ENCODE measurements around the gene SENP8. TPM values are rescaled to one million over a fixed set of nuclear protein-coding genes. Genes with fewer than 3 reads are reported as not detected.
A peak's percentile ranks its signal among the peaks of the same experiment; 100 is the strongest.
"Not testable (repeated sequence)": the region's sequence is repeated elsewhere in the genome, so short reads cannot be mapped to it uniquely, and the experiment has no call there.

Gene SENP8
- polyA plus RNA-seq, 4 donors, result 6.4 to 7.6 (median 6.9) TPM

DNA sequence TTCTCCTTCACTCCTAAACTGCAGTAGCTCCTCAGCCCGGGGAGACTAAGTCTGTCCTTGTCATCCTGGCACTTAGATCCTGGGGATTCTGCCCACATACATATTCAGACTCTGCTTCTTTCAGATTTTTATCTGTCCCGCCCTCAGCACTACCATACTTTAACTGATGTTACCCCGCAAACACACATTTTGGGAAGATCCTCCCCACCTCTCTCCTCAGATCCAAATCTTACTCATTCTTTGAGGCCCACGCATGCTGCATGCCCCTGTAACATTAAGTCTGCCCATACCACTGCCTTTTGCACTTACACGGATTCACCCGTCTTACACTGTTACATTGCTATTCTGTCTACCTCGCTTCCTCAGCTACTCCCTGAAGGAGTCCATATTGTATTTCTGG, 36.1 kb downstream of the SENP8 start:
- DNase-seq (ENCODE audit: low read depth in 4 of 4, low spot score in 2 of 4), result no peak

- peak; percentile 59 to 78 (median 72) for DNase-seq (ENCODE audit: low read depth in 4 of 4, low spot score in 2 of 4)
These were observed 36.9 kb downstream of the SENP8 start for GRCh38 chr15:72155003-72155621.

DNA sequence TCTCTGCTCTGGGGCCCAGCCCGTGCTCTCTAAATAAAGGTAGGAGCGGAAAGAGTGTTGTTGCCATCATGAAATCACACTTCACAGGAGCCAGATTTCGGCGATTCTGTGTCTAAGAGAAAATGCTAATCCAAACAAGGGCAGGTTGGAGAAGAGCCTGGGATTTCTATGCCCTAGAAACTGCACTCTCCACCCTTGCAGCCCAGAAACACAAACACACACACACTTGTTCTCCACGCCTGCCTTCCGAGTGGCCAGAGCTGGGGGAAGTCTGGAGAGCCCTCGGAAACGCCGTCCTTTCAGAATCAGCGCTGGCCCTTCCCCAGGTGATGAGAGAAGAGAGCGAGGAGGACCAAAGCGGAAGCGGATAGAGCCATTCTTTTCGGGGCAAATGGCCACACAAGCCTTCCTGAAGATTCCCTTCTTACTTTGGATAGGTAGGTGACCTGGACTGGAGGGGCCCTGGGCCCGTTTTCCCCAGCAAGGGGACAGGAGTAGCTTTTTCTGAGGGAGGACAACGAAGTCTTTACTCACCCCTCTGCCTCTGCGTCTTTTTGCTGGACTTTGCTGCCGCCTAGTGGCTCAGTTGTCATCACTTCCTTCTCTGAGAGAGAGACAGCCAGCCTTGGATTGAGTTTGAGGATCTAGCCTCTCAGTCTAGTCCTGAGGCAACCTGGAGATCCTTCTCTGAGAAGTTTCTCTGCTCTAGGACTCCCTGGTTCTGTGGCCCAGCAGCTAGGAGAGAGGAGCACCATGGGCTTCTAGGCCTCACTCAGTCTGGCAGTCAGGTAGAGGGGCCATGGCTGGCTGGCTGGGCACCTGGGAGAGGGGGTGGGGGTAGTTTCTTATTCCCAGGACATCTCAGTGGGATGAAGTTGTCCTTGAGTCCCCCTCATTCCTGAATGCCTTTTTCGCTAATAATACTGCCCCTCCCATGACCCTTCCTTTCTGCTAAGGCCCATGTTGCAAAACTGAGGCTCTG, 37.7 kb downstream of the SENP8 start:
- DNase-seq (ENCODE audit: low read depth in 4 of 4, low spot score in 2 of 4), result peak; percentile 72 to 90 (median 78)

DNA sequence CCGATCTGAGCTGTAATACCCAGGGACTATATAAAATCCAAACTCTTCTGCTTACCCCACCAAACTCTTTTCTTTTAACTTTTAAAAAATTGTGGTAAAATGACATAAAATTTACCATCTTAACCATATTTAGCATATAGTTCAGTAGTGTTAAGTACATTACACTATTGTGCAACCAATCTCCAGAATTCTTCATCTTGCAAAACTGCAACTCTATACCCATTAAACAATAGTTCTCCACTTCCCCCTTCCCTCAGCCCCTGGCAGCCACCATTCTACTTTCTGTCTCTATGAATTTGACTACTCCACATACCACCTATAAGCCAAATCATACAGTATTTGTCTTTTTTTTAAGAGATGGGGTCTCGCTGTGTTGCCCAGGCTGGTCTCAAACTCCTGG, 38.7 kb downstream of the SENP8 start:
- DNase-seq (ENCODE audit: low read depth in 4 of 4, low spot score in 2 of 4), result no peak

DNA sequence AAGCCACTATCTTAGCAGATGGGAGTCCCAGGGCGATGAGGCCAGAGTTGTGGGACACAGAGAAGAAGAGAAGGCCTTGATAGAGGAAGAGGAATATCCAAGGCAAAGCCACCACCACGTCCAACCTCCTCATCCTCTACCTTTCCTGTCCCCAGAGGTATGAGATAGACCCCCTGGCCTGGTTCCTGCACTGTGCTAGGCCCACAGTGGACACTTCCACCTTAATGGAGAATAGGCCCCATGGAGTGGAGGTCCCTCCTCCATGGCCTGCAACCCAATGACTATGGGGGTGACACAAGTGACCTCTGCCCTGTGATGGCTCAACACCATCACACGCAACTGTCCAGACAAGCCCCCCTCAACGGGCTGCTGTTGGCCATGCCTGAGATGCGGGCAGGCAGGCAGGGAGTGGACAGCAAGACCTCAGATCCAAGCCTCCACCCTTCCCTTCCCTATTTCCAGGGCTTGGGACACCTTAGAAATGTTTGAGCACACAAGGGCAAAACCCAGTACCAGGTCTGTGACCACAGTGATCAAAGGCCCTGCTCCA, 42.6 kb downstream of the SENP8 start:
- DNase-seq (ENCODE audit: low read depth in 4 of 4, low spot score in 2 of 4), result no peak

GRCh38 chr15:72161361-72162132, 43.3 kb downstream of the SENP8 start:
- no peak for DNase-seq (ENCODE audit: low read depth in 4 of 4, low spot score in 2 of 4)

DNA sequence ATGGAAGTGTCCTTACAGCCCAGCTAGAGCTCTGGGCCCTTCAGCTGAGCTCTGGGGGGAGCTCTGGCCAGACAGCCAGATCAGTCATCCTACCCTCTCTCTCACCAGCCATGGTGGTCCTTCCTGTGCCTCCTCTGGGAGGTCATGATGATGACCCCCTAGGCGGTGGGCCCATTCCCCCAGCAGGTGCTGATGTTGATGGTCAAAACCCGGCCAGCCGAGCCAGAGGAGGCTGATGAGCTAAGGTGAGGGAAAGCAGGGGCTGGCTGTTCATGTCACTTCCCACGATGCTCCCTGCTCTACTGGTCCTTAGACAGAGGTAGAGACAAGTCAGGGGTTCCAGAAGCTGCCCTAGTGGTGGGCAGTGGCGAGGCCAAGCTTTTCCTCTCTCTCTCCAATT, 44.4 kb downstream of the SENP8 start:
- no peak for DNase-seq (ENCODE audit: low read depth in 4 of 4, low spot score in 2 of 4)

- no peak for DNase-seq (ENCODE audit: low read depth in 4 of 4, low spot score in 2 of 4)
These were observed 45.5 kb downstream of the SENP8 start for GRCh38 chr15:72163719-72164118.

GRCh38 chr15:72166716-72167417, 48.7 kb downstream of the SENP8 start:
- no peak for DNase-seq (ENCODE audit: low read depth in 4 of 4, low spot score in 2 of 4)

GRCh38 chr15:72167445-72167844, 49.2 kb downstream of the SENP8 start:
- DNase-seq (ENCODE audit: low read depth in 4 of 4, low spot score in 2 of 4), result no peak

DNA sequence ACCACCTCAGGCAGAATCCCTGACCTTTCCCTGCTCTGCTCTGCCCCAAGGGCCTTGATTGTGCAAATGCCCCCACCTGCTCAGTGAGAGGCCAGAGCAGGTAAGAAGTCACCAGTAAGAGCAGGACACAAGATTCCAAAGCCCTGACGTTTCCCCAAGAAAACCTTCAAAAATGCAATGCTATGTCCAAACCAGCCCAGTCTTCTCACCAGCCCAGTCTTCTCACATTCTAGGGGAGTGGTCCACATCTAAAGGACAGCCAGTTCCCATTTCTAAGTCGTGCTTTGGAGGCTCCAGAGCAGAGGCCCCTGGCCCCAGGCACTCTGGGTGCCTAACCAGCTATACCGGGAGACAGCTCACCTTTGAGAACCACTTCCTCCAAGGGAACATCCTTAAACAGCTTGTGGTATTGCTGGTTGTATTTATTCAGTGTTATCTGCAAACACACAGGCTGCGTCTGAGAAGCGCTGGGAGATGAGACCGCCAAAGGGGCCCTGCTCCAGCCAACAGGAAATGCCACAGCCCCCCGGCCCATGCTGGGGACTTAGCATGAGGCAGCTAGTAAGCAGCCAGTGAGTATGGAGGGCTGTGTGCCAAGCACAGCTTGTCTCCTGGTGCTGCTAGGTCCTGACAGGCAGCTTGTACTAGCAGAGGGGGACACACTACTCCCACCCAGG, 50.1 kb downstream of the SENP8 start:
- DNase-seq (ENCODE audit: low read depth in 4 of 4, low spot score in 2 of 4), result no peak

- no peak for DNase-seq (ENCODE audit: low read depth in 4 of 4, low spot score in 2 of 4)
These were observed 50.6 kb downstream of the SENP8 start for GRCh38 chr15:72168808-72169190.

DNA sequence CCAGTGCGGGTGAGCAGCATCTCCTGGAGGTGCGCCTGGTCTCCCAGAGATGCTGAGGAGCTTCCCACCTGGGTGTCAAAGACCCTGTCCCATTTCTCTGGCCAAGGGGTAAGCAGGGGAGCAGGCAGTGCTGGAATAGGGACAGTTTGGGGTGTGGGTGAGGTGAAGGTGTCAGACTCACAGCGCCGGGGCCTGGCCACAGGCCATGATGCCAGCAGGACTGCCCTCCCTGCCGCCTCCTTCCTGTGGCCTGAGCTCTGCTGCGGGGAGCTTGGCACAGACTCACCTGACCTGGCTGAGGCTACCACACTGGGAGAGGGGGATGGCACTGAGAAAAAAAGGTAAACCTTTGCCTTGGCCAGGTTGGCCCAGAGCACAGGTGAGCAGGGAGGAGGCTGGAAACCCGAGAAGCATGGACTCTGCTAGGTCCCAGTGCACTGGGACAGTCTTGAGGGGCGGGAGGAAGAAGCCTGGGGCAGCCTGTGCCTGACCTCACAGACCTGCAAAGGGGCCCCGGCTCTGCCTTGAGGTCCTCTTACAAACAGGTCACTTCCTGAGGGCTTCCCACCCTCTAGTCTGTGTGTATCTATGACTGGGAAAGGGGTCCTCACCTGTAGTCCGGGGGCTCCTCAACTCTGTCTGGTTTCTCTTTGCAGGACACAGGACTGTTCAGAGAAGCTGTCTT, 51.2 kb downstream of the SENP8 start:
- no peak for DNase-seq (ENCODE audit: low read depth in 4 of 4, low spot score in 2 of 4)

DNA sequence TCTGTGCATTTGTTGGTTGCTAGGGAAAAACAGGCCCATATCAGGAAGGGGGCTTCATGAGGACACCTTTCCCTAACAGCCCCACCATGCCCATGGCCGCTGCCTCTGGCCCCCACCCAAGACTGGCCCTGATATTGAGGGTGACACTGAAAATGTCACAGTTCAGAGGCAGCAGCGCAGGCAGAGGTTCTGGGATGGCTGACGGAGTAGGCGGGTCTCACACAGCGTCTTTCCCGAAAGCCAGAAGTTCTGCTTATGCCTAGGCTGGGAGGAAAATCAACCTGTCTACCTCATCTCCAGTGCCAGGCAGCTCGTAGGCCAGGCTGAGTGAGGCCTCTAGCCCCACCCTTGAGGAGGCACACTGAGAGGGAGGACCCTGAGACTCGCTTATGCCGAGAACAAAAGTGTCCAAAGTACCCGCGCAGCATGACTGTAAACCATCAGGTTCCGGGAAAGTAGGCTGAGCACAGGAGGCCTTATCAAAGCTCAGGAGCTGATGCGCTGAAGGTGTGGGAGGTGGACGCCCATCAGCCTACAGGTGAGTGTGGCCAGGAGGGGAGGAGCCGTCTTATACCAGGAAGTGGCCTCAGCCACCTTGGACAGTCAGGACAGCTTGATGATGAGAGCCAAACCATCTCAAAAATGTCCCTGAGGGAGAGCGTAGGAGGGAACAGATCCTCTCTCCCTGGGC, 51.9 kb downstream of the SENP8 start:
- DNase-seq (ENCODE audit: low read depth in 4 of 4, low spot score in 2 of 4), result no peak

- DNase-seq (ENCODE audit: low read depth in 4 of 4, low spot score in 2 of 4), result no peak
These were observed 52.5 kb downstream of the SENP8 start for GRCh38 chr15:72170691-72171090.

- not testable (repeated sequence) for DNase-seq (ENCODE audit: low read depth in 4 of 4, low spot score in 2 of 4)
These were observed 53.8 kb downstream of the SENP8 start for GRCh38 chr15:72171978-72172377.

- DNase-seq (ENCODE audit: low read depth in 4 of 4, low spot score in 2 of 4), result no peak
These were observed 54.6 kb downstream of the SENP8 start for GRCh38 chr15:72172796-72173195.

GRCh38 chr15:72173401-72173800, 55.2 kb downstream of the SENP8 start:
- DNase-seq (ENCODE audit: low read depth in 4 of 4, low spot score in 2 of 4), result no peak

All from left renal cortex interstitium (tissue), 4 donors.